H1 (cell line): ENCODE results near the gene ZAP70. TPM values are rescaled to one million over a fixed set of nuclear protein-coding genes. Genes with fewer than 3 reads are reported as not detected.
A peak's percentile ranks its signal among the peaks of the same experiment; 100 is the strongest.

Experiments
- CTCF ChIA-PET: fragments of 300-600 bp; sonication (Branson Sonifier 250); formaldehyde crosslinking; loops from one replicate; lab custom pipeline; 2021; ENCODE audit not compliant: partially characterized antibody; lab: Charles Lee
- POLR2A ChIA-PET: fragments of 300-600 bp; sonication (Branson Sonifier 250); formaldehyde crosslinking; loops from one replicate; lab custom pipeline; 2021; ENCODE audit warnings: inconsistent platforms; ENCODE audit not compliant: partially characterized antibody; lab: Charles Lee
- DNase-seq, 2 experiments: peaks; one replicate each; pipeline versions ENCODE4 v3.0.0 to v3.0.0-alpha.2; 2010 to 2022; ENCODE audit warnings: low spot score in 2 of 2, low read depth in 1 of 2, mixed read lengths in 1 of 2
- FAIRE-seq: peaks from 2 replicates; lab custom pipeline; 2011; peaks lifted over from hg19 to GRCh38; lab: Jason Lieb, UNC
- H2AFZ ChIP-seq: 2 replicates; pipeline ENCODE4 v1.8.1; 2012; ENCODE audit warnings: low read length, inconsistent platforms
- H2AK5ac ChIP-seq: 2 replicates; pipeline ENCODE4 v1.6.1; 2013; ENCODE audit warnings: low read depth, low read length
- H2BK120ac ChIP-seq: replicated peaks from 2 replicates; pipeline ENCODE3; 2013; ENCODE audit warnings: low read depth, low read length, inconsistent platforms
- H2BK12ac ChIP-seq: 2 replicates; pipeline ENCODE4 v1.6.1; 2013; ENCODE audit warnings: low read depth, low read length
- H2BK15ac ChIP-seq: 2 replicates; pipeline ENCODE4 v1.6.1; 2013; ENCODE audit warnings: low read length
- H2BK20ac ChIP-seq: 2 replicates; pipeline ENCODE4 v1.6.1; 2013; ENCODE audit warnings: low read length
- H2BK5ac ChIP-seq: 2 replicates; pipeline ENCODE4 v1.6.1; 2013; ENCODE audit warnings: low read depth, low read length
- H3K14ac ChIP-seq: 2 replicates; pipeline ENCODE4 v1.6.1; 2013; ENCODE audit warnings: inconsistent platforms; ENCODE audit not compliant: insufficient read length
- H3K18ac ChIP-seq: 2 replicates; pipeline ENCODE4 v1.6.1; 2013; ENCODE audit warnings: low read length; ENCODE audit errors: extremely low read depth
- H3K23ac ChIP-seq: 2 replicates; pipeline ENCODE4 v1.6.1; 2013; ENCODE audit warnings: inconsistent platforms; ENCODE audit not compliant: insufficient read length
- H3K23me2 ChIP-seq: 2 replicates; pipeline ENCODE4 v1.6.1; 2013; ENCODE audit warnings: low read depth, low read length
- H3K27ac ChIP-seq: 2 replicates; pipeline ENCODE4 v1.6.1; 2011; ENCODE audit warnings: low read depth, low read length, inconsistent platforms
- H3K27me3 ChIP-seq, 4 experiments: replicated peaks in 1 of 4; 1 replicate in 1 of 4; 2 replicates in 3 of 4; pipeline versions ENCODE4 v1.6.1 to v1.8.1; 2011 to 2013; ENCODE audit warnings: low read length in 3 of 4, mild to moderate bottlenecking in 3 of 4, inconsistent platforms in 2 of 4, mixed read lengths in 2 of 4, moderate library complexity in 1 of 4; ENCODE audit not compliant: control insufficient read depth in 3 of 4, insufficient read depth in 3 of 4; ENCODE audit errors: extremely low read depth in 1 of 4
- H3K36me3 ChIP-seq, 4 experiments: 2 replicates each; pipeline versions ENCODE4 v1.6.1 to v1.8.1; 2011 to 2013; ENCODE audit warnings: mild to moderate bottlenecking in 4 of 4, low read length in 3 of 4, moderate library complexity in 2 of 4, control low read depth in 1 of 4, inconsistent platforms in 1 of 4; ENCODE audit not compliant: insufficient read depth in 4 of 4, control insufficient read depth in 2 of 4
- H3K4ac ChIP-seq: replicated peaks from 2 replicates; pipeline ENCODE3; 2013; ENCODE audit warnings: low read length, low read depth, mixed read lengths, inconsistent platforms; ENCODE audit not compliant: insufficient read length
- H3K4me1 ChIP-seq, 4 experiments: replicated peaks in 1 of 4; 1 replicate in 1 of 4; 2 replicates in 3 of 4; pipeline versions ENCODE4 v1.6.1 to v1.8.1; 2011 to 2013; ENCODE audit warnings: low read length in 3 of 4, inconsistent platforms in 2 of 4, mixed read lengths in 1 of 4; ENCODE audit not compliant: insufficient read depth in 4 of 4, control insufficient read depth in 3 of 4
- H3K4me2 ChIP-seq, 2 experiments: 2 replicates each; pipeline versions ENCODE4 v1.6.1 to v1.8.1; 2011 to 2013; ENCODE audit warnings: low read depth in 2 of 2, low read length in 2 of 2, control low read depth in 1 of 2, inconsistent platforms in 1 of 2, mild to moderate bottlenecking in 1 of 2; ENCODE audit not compliant: insufficient read depth in 1 of 2
- H3K4me3 ChIP-seq, 4 experiments: fragments of 200-600, 300-600 bp in 1 of 4; sonication (generic), shearing (Covaris generic), sonication (Bioruptor Twin) in 1 of 4; 2 replicates each; pipeline versions ENCODE4 v1.5.1 to v1.8.1; 2011 to 2016; ENCODE audit warnings: low read length in 4 of 4, low read depth in 3 of 4, control low read depth in 2 of 4, inconsistent platforms in 2 of 4, mild to moderate bottlenecking in 2 of 4, mixed read lengths in 1 of 4, moderate library complexity in 1 of 4; ENCODE audit not compliant: insufficient read depth in 2 of 4; ENCODE audit errors: extremely low read depth in 1 of 4
- H3K56ac ChIP-seq: replicated peaks from 2 replicates; pipeline ENCODE3; 2013; ENCODE audit warnings: low read depth, mild to moderate bottlenecking, mixed read lengths, low read length, inconsistent platforms; ENCODE audit not compliant: insufficient read length
- H3K79me1 ChIP-seq: 2 replicates; pipeline ENCODE4 v1.6.1; 2013; ENCODE audit warnings: low read depth, low read length, control low read depth
- H3K79me2 ChIP-seq, 2 experiments: 2 replicates each; pipeline versions ENCODE4 v1.6.1 to v1.8.1; 2012 to 2013; ENCODE audit warnings: low read length in 2 of 2, mild to moderate bottlenecking in 2 of 2, inconsistent platforms in 1 of 2; ENCODE audit not compliant: insufficient read depth in 2 of 2, control insufficient read depth in 1 of 2
- H3K9ac ChIP-seq, 4 experiments: replicated peaks in 1 of 4; 1 replicate in 1 of 4; 2 replicates in 3 of 4; pipeline versions ENCODE4 v1.6.1 to v1.8.1; 2011 to 2013; ENCODE audit warnings: low read depth in 3 of 4, low read length in 3 of 4, control low read depth in 2 of 4, mild to moderate bottlenecking in 2 of 4, moderate library complexity in 2 of 4, inconsistent platforms in 1 of 4; ENCODE audit errors: extremely low read depth in 1 of 4
- H3K9me3 ChIP-seq, 2 experiments: 2 replicates each; pipeline versions ENCODE4 v1.6.1 to v1.8.1; 2012 to 2013; ENCODE audit warnings: mild to moderate bottlenecking in 2 of 2, moderate library complexity in 2 of 2, control low read depth in 1 of 2, inconsistent platforms in 1 of 2, low read depth in 1 of 2, low read length in 1 of 2, mixed read lengths in 1 of 2; ENCODE audit not compliant: insufficient read depth in 2 of 2
- H4K20me1 ChIP-seq, 2 experiments: replicated peaks in 1 of 2; 2 replicates each; pipeline versions ENCODE3 to v1.8.1; 2011 to 2013; ENCODE audit warnings: inconsistent platforms in 2 of 2, low read length in 2 of 2, mild to moderate bottlenecking in 1 of 2; ENCODE audit not compliant: insufficient read depth in 2 of 2, control insufficient read depth in 1 of 2
- H4K5ac ChIP-seq: 2 replicates; pipeline ENCODE4 v1.6.1; 2013; ENCODE audit warnings: low read length, low read depth, mixed read lengths, inconsistent platforms; ENCODE audit not compliant: insufficient read length
- H4K8ac ChIP-seq: 2 replicates; pipeline ENCODE4 v1.8.0; 2013; ENCODE audit warnings: mild to moderate bottlenecking, moderate library complexity, low read length, inconsistent platforms; ENCODE audit not compliant: insufficient read depth; ENCODE audit errors: extremely low read depth
- H4K91ac ChIP-seq: replicated peaks from 2 replicates; pipeline ENCODE3; 2013; ENCODE audit warnings: low read length, mixed read lengths, inconsistent platforms; ENCODE audit not compliant: insufficient read length
- CBX8 ChIP-seq: fragments of 300-800, 300-1000 bp; sonication (generic); IDR thresholded peaks from 2 replicates; pipeline ENCODE4 v1.7.1; 2016; ENCODE audit warnings: low read depth, low read length, borderline replicate concordance
- EP300 ChIP-seq, 2 experiments: IDR thresholded peaks; 1 replicate in 1 of 2; 2 replicates in 1 of 2; pipeline ENCODE4 v1.6.1; 2011 to 2012; ENCODE audit warnings: low read depth in 2 of 2, low read length in 2 of 2, mild to moderate bottlenecking in 2 of 2, borderline replicate concordance in 1 of 2, inconsistent platforms in 1 of 2, moderate library complexity in 1 of 2
- EZH2 ChIP-seq: fragments of 200-600 bp; sonication (generic); IDR thresholded peaks from 2 replicates; pipeline ENCODE4 v1.7.1; 2012; ENCODE audit warnings: low read depth, mild to moderate bottlenecking, moderate library complexity, low read length, inconsistent platforms; ENCODE audit not compliant: severe bottlenecking
- GABPA ChIP-seq: IDR thresholded peaks from 2 replicates; pipeline ENCODE4 v1.6.1; 2011; ENCODE audit warnings: mild to moderate bottlenecking, low read length, moderate library complexity, borderline replicate concordance; ENCODE audit not compliant: insufficient read depth
- JUN ChIP-seq: IDR thresholded peaks from 2 replicates; pipeline ENCODE4 v1.6.1; 2011; ENCODE audit warnings: low read depth, mild to moderate bottlenecking, improper control_type of control experiment, low read length
- JUND ChIP-seq: IDR thresholded peaks from 2 replicates; pipeline ENCODE4 v1.6.1; 2011; ENCODE audit warnings: mild to moderate bottlenecking, improper control_type of control experiment, low read length
- KDM1A ChIP-seq: fragments of 200-600, 300-600 bp; sonication (generic); IDR thresholded peaks from 2 replicates; pipeline ENCODE4 v1.7.1; 2016; ENCODE audit warnings: mild to moderate bottlenecking, low read length, borderline replicate concordance
- NANOG ChIP-seq: IDR thresholded peaks from 2 replicates; pipeline ENCODE4 v1.6.1; 2011; ENCODE audit warnings: low read length, low read depth, mild to moderate bottlenecking, inconsistent platforms; ENCODE audit not compliant: insufficient read depth, poor library complexity, severe bottlenecking
- RXRA ChIP-seq: IDR thresholded peaks from 2 replicates; pipeline ENCODE4 v1.6.1; 2011; ENCODE audit warnings: low read depth, mild to moderate bottlenecking, low read length, moderate library complexity; ENCODE audit not compliant: insufficient read depth
- SIN3A ChIP-seq, 2 experiments: IDR thresholded peaks in 1 of 2; conservative IDR thresholded peaks in 1 of 2; 2 replicates each; pipeline ENCODE4 v1.6.1; 2011 to 2012; ENCODE audit warnings: low read length in 2 of 2, improper control_type of control experiment in 1 of 2, low read depth in 1 of 2, mild to moderate bottlenecking in 1 of 2
- SIRT6 ChIP-seq: IDR thresholded peaks from one replicate; pipeline ENCODE4 v1.7.1; 2012; ENCODE audit warnings: low read length, inconsistent platforms
- whole genome bisulfite sequencing, 2 experiments: shearing (Covaris generic) in 1 of 2; methylation state at CpG; one replicate each; pipeline versions ENCODE4 v1.1.6 to v1.1.7; 2013 to 2015; ENCODE audit warnings: low lambda C conversion rate in 2 of 2, mixed read lengths in 2 of 2, inconsistent platforms in 1 of 2, low coverage in 1 of 2, missing lambda C conversion rate in 1 of 2; ENCODE audit not compliant: insufficient replicate concordance in 2 of 2, insufficient coverage in 1 of 2, insufficient read length in 1 of 2; ENCODE audit errors: extremely low coverage in 1 of 2, missing lambda C conversion rate in 1 of 2; 5-methylcytosine and 5-hydroxymethylcytosine counted together
- polyA plus RNA-seq, 7 experiments: library from polyadenylated mRNA; depleted of rRNA in 3 of 7; stranded (reverse) in 5 of 7; unstranded in 2 of 7; fragments of >200 nt in 5 of 7; fragments of 200-250 nt in 2 of 7; gene quantifications; 1 replicate in 5 of 7; 2 replicates in 1 of 7; 4 replicates in 1 of 7; pipeline versions ENCODE4 v1.2.1 to v1.2.3, GENCODE V29; 2011 to 2013; ENCODE audit warnings: missing spikeins in 2 of 7, mixed read lengths in 2 of 7
- total RNA-seq: library from RNA; stranded (reverse); fragmentation: NEBNext Ultra II Directional; extraction: Animal tissue kit (Norgen Biotek cat#: 25700); gene quantifications from 2 replicates; pipeline ENCODE4 v1.2.1, GENCODE V29; 2021
- TF ChIP-seq, protein P1 (sequence below): IDR thresholded peaks from 2 replicates; pipeline ENCODE4 v1.6.1; 2011; ENCODE audit warnings: low read depth, mild to moderate bottlenecking, low read length; ENCODE audit not compliant: insufficient read depth

The ZAP70 gene
- total and polyA plus RNA-seq, 2 of the 8 experiments (the other 6 are each of a cell fraction or from before 2014, with no cell fraction given), result 0.15 TPM; not detected in 1

DNA sequence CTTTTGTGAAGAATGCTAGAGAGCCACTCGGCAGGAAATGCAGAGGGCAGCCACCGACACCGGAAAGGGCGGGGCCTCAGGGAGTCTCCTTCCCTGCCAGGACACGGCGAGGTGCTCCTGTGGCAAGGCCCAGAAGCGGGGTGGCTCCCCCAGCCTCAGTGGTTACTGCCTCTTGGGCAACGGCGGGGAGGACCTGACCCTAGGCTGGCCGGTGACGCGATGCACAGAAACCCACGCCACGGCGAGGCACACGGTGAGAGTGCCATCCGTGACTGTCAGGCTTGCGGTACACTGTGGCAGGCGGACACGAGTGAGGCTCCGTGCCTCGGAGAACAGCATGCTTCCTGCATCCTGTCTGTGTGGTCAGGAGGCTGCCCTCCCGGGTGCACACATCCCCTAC is 47.8 kb downstream of the ZAP70 start:
- Histone ChIP-seq H4K91ac (peak overlapping the region; percentile 39), H3K79me2 (no peaks in the 10 kb centered on the region), H3K18ac (no peak overlapping the region), H2BK12ac (no peak overlapping the region; the same call in 1 of the 2 replicates), H2BK20ac (no peak overlapping the region), H3K79me1 (no peaks in the 10 kb centered on the region; the same call in 1 of the 2 replicates), H3K27ac (no peak overlapping the region), H2BK5ac (peak overlapping the region; percentile 77), H3K27me3 (no peaks in the 10 kb centered on the region; a peak in 1 of 7 replicates), H3K4me3 (no peak overlapping the region), H3K4me2 (no peak overlapping the region), H3K14ac (no peak overlapping the region), H2BK15ac (no peak overlapping the region), H3K9ac (no peak overlapping the region), H4K8ac (no peak overlapping the region), H3K9me3 (no peaks in the 10 kb centered on the region), H3K23me2 (no peaks in the 10 kb centered on the region), H3K23ac (no peak overlapping the region), H4K5ac (no peak overlapping the region), H2AK5ac (no peak overlapping the region), H3K36me3 (peaks cover 0 to 27% (median 6%) of the 10 kb centered on the region in 4 experiments; a peak in 5 of 8 replicates), H3K4ac (no peak overlapping the region), H2BK120ac (no peak overlapping the region), H2AFZ (no peak overlapping the region), H3K56ac (no peak overlapping the region), H3K4me1 (no peaks in the 10 kb centered on the region; a peak in 1 of 7 replicates), H4K20me1 (peaks cover 0 to 2% of the 10 kb centered on the region in 2 experiments)
- no peak for FAIRE-seq
- no peak for DNase-seq
- POLR2A ChIA-PET, result no interaction called here
- 93% methylated on average over 23 of the region's 23 CpGs; no CpG with 5 or more reads in 1 of the 2 experiments for WGBS, 2 experiments
- CTCF ChIA-PET, result interaction anchor here (1.3 to 5.9 kb wide), 4 partner anchors 15 to 170 kb away, joined by 4 to 60 read pairs (median 10); no protein-coding TSS in a partner anchor
- TF ChIP-seq NANOG (no peak), RXRA (no peak), EZH2 (no peak), SIRT6 (no peak), GABPA (no peak), SIN3A (conservative IDR thresholded peaks at IDR 0.05 in 1 of 2, IDR thresholded peaks at IDR 0.05 in 1 of 2; ENCODE audit: low read depth in 1 of 2, low read length in 2 of 2) (no peak), EP300 (IDR thresholded peaks at IDR 0.05; ENCODE audit: borderline replicate concordance in 1 of 2, low read depth in 2 of 2, low read length in 2 of 2) (no peak), JUND (no peak), CBX8 (no peak), KDM1A (no peak), JUN (no peak)
- TF ChIP-seq, protein P1, sequence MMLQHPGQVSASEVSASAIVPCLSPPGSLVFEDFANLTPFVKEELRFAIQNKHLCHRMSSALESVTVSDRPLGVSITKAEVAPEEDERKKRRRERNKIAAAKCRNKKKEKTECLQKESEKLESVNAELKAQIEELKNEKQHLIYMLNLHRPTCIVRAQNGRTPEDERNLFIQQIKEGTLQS, result no peak
